ENCODE measurements around the gene ATP13A4.
A peak's percentile ranks its signal among the peaks of the same experiment; 100 is the strongest.

ATP13A4 gene

GRCh38 chr3:193554811-193555210 lies at the start of gene ATP13A4:
Gene ATP13A4, minus strand, starts transcription at chr3:193554895. Its CDS starts 96 bp downstream, at chr3:193554799.
- no peak for DNase-seq (ENCODE audit: low read depth)

DNA sequence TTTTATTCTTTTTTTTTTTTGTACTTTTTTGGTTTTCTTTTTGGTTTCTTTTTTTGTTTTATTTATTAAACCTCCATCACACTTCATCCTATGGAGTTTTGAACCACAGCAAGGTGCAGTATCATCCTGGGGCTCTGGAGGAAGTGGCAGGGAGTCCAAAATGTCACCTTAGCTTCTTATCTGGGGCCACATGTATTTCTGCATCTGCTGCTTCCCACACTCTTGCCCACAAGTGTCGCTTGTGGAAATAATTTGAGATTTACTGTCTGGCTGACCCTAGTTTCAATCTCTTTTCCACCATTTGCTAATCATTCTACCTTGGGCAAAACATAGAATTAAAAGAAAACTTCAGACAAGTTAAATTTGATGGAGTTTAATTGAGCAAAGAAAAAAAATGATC lies 44.7 kb upstream of the ATP13A4 start:
- DNase-seq (ENCODE audit: low read depth): no peak

- no peak for DNase-seq (ENCODE audit: low read depth)
Observed at GRCh38 chr3:193598202-193598601, 43.5 kb upstream of the ATP13A4 start.

- DNase-seq (ENCODE audit: low read depth): no peak
Observed at GRCh38 chr3:193595939-193596487, 41.3 kb upstream of the ATP13A4 start.

- no peak for DNase-seq (ENCODE audit: low read depth)
Observed at GRCh38 chr3:193594946-193595689, 40.4 kb upstream of the ATP13A4 start.

GRCh38 chr3:193593668-193594030 lies 39.0 kb upstream of the ATP13A4 start:
- DNase-seq (ENCODE audit: low read depth): no peak

GRCh38 chr3:193592841-193593667 lies 38.4 kb upstream of the ATP13A4 start, which contains the start of gene OPA1:
Gene OPA1, plus strand, starts transcription at chr3:193593208. Its CDS starts 170 bp downstream, at chr3:193593378.
- DNase-seq (ENCODE audit: low read depth): peak; percentile 94

DNA sequence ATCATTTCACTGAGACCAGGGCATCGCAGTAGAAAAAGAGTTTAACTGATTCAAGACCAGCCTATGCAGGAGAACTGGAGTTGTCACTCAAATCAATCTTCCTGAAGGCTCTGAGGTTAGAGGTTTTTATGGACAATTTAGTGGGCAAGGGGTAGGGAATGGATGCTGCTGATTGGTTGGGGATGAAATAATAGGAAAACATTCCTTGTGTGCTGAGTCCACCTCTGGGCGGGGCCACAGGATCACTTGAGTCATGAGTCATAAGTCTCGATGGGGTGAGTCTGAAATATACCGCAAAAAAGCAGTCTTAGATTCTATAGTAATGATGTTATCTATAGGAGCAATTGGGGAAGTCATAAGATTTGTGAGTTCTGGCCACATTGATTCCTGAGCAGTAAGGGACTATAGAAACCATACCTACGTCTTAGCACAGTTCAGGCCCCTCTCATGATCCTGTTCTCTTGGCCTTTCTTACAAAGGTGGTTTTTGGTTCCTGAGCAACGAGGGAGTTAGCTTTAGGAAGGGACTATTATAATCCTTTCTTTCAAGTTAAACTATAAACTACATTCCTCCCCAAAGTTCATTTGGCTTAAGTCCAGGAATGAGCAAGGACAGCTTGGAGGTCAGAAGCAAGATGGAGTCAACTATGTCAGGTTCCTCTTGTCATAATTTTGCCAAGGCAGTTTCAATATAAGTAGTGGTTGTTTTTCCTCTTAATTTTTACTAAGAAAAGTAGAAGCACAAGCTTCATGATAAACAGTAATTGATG lies 35.6 kb upstream of the ATP13A4 start:
- peak; percentile 79 for DNase-seq (ENCODE audit: low read depth)

GRCh38 chr3:193589616-193590015 lies 34.9 kb upstream of the ATP13A4 start:
- no peak for DNase-seq (ENCODE audit: low read depth)

- no peak for DNase-seq (ENCODE audit: low read depth)
Observed at GRCh38 chr3:193589129-193589528, 34.4 kb upstream of the ATP13A4 start.

GRCh38 chr3:193586526-193586925 lies 31.8 kb upstream of the ATP13A4 start:
- DNase-seq (ENCODE audit: low read depth): no peak

- no peak for DNase-seq (ENCODE audit: low read depth)
Observed at GRCh38 chr3:193585530-193585929, 30.8 kb upstream of the ATP13A4 start.

DNA sequence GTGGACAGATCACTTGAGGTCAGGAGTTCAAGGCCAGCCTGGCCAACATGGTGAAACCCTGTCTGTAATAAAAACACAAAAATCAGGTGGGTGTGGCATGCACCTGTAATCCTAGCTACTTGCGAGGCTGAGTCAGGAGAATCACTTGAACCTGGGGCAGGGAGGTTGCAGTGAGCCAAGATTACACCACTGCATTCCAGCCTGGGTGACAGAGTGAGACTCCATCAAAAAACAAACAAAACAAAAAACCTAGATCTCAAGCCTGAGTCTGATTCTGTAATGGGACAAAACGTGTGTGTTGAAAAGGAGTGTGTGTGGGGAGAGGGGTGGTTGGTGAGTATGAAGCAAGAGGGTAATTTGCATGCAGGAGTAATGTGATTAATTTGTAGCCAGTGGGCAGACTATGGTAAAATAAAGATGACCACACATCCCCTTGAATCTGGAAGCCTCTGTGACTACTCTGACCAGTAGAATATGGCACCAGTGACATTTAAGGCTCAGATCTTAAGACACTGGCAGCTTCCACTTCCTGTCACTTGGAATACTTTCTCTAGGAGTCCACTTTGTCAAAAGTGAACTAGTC lies 19.9 kb upstream of the ATP13A4 start:
- DNase-seq (ENCODE audit: low read depth): no peak

DNA sequence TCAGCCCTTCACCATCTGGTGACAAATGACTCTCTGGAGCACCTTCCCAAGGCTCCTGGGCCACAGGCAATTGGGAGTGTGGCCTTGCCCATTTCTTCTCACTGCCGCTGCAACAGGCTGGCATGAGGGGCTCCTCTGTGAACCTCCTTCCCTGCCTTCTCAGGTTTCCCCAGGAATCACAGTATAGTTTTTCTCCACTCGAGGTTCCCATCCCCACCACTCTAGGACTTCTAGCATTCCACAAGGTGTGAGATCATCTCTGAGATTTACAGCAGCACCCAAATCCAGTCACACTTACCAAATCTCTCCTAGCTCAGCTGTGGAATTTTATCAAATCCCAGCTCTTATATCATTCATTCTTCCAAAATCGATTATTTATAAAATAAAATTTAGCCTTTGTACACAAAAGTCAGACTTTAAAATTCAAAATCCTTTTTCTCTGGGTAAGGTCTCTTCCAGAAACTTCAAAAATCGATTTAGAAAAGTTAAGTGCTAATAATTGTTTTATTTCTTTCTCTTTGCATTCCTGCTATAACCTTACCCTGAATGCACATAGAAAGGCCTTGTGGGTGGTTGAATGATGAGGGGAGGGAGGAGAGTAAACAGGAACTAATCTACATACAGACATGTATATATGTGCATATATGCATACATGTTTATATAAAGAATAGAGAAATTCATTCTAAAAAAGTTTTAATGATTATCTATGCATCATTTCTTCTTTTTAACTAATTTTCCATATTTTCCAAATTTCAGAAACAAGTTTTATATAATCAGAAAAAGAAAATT lies 18.9 kb upstream of the ATP13A4 start:
- DNase-seq (ENCODE audit: low read depth): no peak

GRCh38 chr3:193572426-193572908 lies 17.8 kb upstream of the ATP13A4 start:
- no peak for DNase-seq (ENCODE audit: low read depth)

GRCh38 chr3:193569119-193569518 lies 14.4 kb upstream of the ATP13A4 start:
- no peak for DNase-seq (ENCODE audit: low read depth)

DNA sequence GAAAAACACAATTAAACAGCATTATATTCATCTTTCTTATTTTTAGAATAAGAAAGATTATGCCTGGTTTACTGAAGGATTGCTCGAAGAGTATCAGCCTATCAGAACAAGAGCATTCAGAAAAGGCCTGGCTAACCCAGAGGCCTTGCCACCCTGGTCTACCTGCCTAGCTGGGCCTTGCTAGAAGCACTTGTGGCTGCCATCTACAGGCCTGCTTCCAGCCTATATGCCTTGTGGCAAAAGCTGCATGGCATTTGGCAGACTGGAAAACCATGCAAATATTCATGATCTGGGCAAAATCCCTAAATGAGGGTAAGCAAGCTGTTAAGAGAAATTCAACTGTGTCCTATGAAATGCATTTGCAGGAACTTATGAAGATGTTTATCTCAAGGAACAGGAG lies 9.3 kb upstream of the ATP13A4 start:
- DNase-seq (ENCODE audit: low read depth): no peak

GRCh38 chr3:193563426-193563825 lies 8.7 kb upstream of the ATP13A4 start:
- DNase-seq (ENCODE audit: low read depth): no peak

DNA sequence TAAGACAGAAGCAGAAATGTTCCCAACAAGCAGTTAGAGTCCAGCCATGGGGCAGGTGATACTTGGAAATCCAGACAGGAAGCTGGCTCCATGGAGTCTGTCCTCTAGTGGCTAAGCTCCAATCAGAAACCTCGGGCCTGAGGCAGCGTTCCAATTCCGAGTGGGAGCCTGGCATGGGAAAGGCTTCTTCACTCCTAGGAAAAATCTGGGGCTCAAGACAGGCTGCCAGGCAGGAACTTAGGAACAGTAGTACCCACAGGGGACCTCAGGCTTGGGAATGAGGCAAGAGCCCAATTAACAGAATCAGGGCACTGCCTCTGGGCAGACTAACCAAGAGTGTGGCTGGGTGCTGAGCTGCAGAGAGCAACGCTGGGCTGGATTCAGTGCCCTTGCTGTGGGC lies 6.2 kb upstream of the ATP13A4 start:
- no peak for DNase-seq (ENCODE audit: low read depth)

DNA sequence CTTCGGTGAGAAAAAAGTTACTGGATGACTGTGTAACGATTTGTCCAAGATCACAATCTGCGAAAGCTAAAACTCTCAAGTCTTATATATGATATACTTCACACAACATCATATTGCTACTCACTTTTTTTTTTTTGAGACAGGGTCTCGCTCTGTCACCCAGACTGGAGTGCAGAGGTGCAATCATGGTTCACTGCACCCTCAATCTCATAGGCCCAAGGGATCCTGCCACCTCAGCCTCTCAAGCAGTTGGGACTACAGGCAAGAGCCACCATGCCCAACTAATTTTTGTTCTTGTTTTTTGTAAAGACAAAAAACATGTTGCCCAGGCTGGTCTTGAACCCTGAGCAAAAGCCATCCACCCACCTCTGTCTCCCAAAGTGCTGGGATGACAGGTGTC lies 5.4 kb upstream of the ATP13A4 start:
- DNase-seq (ENCODE audit: low read depth): no peak

- DNase-seq (ENCODE audit: low read depth): no peak
Observed at GRCh38 chr3:193559100-193559499, 4.4 kb upstream of the ATP13A4 start.
